Testis (tissue), 2 donors: ENCODE results near the gene PRKG1.

ENCODE experiments used
- POLR2A ChIP-seq: fragments of 450-650 bp; IDR thresholded peaks from one replicate; pipeline ENCODE4 v1.6.1; 2017; ENCODE audit warnings: antibody characterized with exemption, mild to moderate bottlenecking, moderate library complexity
- TF ChIP-seq, protein P1 (sequence below), 3 experiments: fragments of 450-650 bp in 2 of 3; fragments of 200-600 bp in 1 of 3; sonication (generic) in 1 of 3; IDR thresholded peaks; one replicate each; pipeline ENCODE4 v1.5.1; 2016 to 2019; ENCODE audit warnings: antibody characterized with exemption in 3 of 3, mild to moderate bottlenecking in 2 of 3, moderate library complexity in 1 of 3

DNA sequence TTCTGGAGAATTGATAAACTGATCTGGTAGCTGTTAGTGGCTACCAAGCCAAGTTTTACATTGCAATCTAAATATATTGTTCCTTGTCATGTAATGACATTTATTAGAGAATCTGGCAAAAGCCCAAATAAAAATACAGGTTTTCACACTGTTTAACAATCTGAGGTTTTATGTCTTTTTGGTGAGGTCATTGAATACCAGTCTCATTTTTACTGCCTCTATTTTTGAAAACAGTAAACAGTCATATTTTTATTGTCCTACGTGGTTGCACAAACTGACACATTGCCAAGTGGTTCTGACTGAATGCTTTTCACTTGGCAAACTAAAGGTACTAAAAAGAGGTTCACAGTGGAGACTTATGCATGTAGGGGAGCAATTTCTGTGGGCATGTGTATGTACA lies 157.5 kb downstream of the PRKG1 start:
- TF ChIP-seq, protein P1, sequence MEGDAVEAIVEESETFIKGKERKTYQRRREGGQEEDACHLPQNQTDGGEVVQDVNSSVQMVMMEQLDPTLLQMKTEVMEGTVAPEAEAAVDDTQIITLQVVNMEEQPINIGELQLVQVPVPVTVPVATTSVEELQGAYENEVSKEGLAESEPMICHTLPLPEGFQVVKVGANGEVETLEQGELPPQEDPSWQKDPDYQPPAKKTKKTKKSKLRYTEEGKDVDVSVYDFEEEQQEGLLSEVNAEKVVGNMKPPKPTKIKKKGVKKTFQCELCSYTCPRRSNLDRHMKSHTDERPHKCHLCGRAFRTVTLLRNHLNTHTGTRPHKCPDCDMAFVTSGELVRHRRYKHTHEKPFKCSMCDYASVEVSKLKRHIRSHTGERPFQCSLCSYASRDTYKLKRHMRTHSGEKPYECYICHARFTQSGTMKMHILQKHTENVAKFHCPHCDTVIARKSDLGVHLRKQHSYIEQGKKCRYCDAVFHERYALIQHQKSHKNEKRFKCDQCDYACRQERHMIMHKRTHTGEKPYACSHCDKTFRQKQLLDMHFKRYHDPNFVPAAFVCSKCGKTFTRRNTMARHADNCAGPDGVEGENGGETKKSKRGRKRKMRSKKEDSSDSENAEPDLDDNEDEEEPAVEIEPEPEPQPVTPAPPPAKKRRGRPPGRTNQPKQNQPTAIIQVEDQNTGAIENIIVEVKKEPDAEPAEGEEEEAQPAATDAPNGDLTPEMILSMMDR (IDR thresholded peaks at IDR 0.05): no peak
- no peak for TF ChIP-seq POLR2A
